ENCODE measurements around the gene NCF1. TPM values are rescaled to one million over a fixed set of nuclear protein-coding genes. Genes with fewer than 3 reads are reported as not detected.
"Not testable (repeated sequence)": the region's sequence is repeated elsewhere in the genome, so short reads cannot be mapped to it uniquely, and the experiment has no call there.

Gene NCF1
- total and polyA plus RNA-seq, 2 of the 8 experiments (the other 6 are each of a cell fraction or from before 2014, with no cell fraction given) = 0.47 to 0.73 TPM

- DNase-seq (ENCODE audit: low read depth in 1 of 2, low spot score in 2 of 2); H3K27ac ChIP-seq (ENCODE audit: low read depth, low read length); H2AK5ac ChIP-seq (ENCODE audit: low read depth, low read length); H4K8ac ChIP-seq (ENCODE audit: extremely low read depth, insufficient read depth, low read length); POLR2A ChIA-PET (ENCODE audit: partially characterized antibody); H4K20me1 ChIP-seq (replicated peaks in 1 of 2; ENCODE audit: control insufficient read depth in 1 of 2, insufficient read depth in 2 of 2, low read length in 2 of 2); H3K27me3 ChIP-seq (replicated peaks in 1 of 4; ENCODE audit: control insufficient read depth in 3 of 4, extremely low read depth in 1 of 4, insufficient read depth in 3 of 4, low read length in 3 of 4); CTCF ChIA-PET (ENCODE audit: partially characterized antibody); H3K79me2 ChIP-seq (ENCODE audit: control insufficient read depth in 1 of 2, insufficient read depth in 2 of 2, low read length in 2 of 2); H3K9me3 ChIP-seq (ENCODE audit: insufficient read depth in 2 of 2, low read depth in 1 of 2, low read length in 1 of 2); H2BK120ac ChIP-seq (replicated peaks; ENCODE audit: low read depth, low read length); H3K36me3 ChIP-seq (ENCODE audit: control insufficient read depth in 2 of 4, insufficient read depth in 4 of 4, low read length in 3 of 4); H3K14ac ChIP-seq (ENCODE audit: insufficient read length); H2BK5ac ChIP-seq (ENCODE audit: low read depth, low read length); H2BK20ac ChIP-seq (ENCODE audit: low read length); H3K9ac ChIP-seq (replicated peaks in 1 of 4; ENCODE audit: extremely low read depth in 1 of 4, low read depth in 3 of 4, low read length in 3 of 4); FAIRE-seq; H4K91ac ChIP-seq (replicated peaks; ENCODE audit: insufficient read length, low read length); H2BK15ac ChIP-seq (ENCODE audit: low read length); H2BK12ac ChIP-seq (ENCODE audit: low read depth, low read length); H3K79me1 ChIP-seq (ENCODE audit: low read depth, low read length); H3K4me1 ChIP-seq (replicated peaks in 1 of 4; ENCODE audit: control insufficient read depth in 3 of 4, insufficient read depth in 4 of 4, low read length in 3 of 4); H3K23me2 ChIP-seq (ENCODE audit: low read depth, low read length); H3K23ac ChIP-seq (ENCODE audit: insufficient read length); H4K5ac ChIP-seq (ENCODE audit: insufficient read length, low read depth, low read length); H3K4ac ChIP-seq (replicated peaks; ENCODE audit: insufficient read length, low read depth, low read length); H3K18ac ChIP-seq (ENCODE audit: extremely low read depth, low read length); H2AFZ ChIP-seq (ENCODE audit: low read length); H3K4me3 ChIP-seq (ENCODE audit: extremely low read depth in 1 of 4, insufficient read depth in 2 of 4, low read depth in 3 of 4, low read length in 4 of 4); H3K4me2 ChIP-seq (ENCODE audit: insufficient read depth in 1 of 2, low read depth in 2 of 2, low read length in 2 of 2); H3K56ac ChIP-seq (replicated peaks; ENCODE audit: insufficient read length, low read depth, low read length): not testable (repeated sequence)
- no CpG with 5 or more reads among the region's 17 CpGs for WGBS, 2 experiments (ENCODE audit: extremely low coverage in 1 of 2, insufficient coverage in 1 of 2, insufficient read length in 1 of 2, insufficient replicate concordance in 2 of 2, low coverage in 1 of 2, low lambda C conversion rate in 2 of 2, missing lambda C conversion rate in 1 of 2)
Measured at GRCh38 chr7:74765205-74765918, 8.4 kb upstream of the NCF1 start.

DNA sequence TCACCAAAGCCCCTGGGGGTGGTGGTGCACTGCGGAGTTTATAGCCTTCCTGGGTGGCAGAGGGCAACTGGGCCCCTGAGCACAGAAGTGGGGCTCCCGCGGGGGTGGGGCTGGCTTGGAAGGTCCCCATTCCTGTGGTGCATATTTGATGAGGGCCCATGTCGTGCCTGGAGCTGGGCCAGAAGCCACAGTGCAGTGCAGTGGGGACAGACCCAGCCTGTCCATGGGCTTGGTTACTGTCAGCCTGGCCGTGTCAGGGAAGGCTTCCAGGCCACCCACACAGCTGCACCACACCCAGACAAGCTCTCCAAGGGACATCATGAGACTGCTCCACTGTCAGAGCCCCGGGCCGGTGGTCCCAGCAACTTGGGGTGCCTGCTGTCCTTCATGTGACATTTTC is 7.3 kb upstream of the NCF1 start:
- H4K20me1 ChIP-seq (replicated peaks in 1 of 2; ENCODE audit: control insufficient read depth in 1 of 2, insufficient read depth in 2 of 2, low read length in 2 of 2); H4K8ac ChIP-seq (ENCODE audit: extremely low read depth, insufficient read depth, low read length); H3K18ac ChIP-seq (ENCODE audit: extremely low read depth, low read length); H3K4me3 ChIP-seq (ENCODE audit: extremely low read depth in 1 of 4, insufficient read depth in 2 of 4, low read depth in 3 of 4, low read length in 4 of 4); H4K91ac ChIP-seq (replicated peaks; ENCODE audit: insufficient read length, low read length); H3K56ac ChIP-seq (replicated peaks; ENCODE audit: insufficient read length, low read depth, low read length); FAIRE-seq; H2BK20ac ChIP-seq (ENCODE audit: low read length); POLR2A ChIA-PET (ENCODE audit: partially characterized antibody); H3K4ac ChIP-seq (replicated peaks; ENCODE audit: insufficient read length, low read depth, low read length); H3K9ac ChIP-seq (replicated peaks in 1 of 4; ENCODE audit: extremely low read depth in 1 of 4, low read depth in 3 of 4, low read length in 3 of 4); H2BK5ac ChIP-seq (ENCODE audit: low read depth, low read length); H3K79me1 ChIP-seq (ENCODE audit: low read depth, low read length); H2AFZ ChIP-seq (ENCODE audit: low read length); H3K27ac ChIP-seq (ENCODE audit: low read depth, low read length); H4K5ac ChIP-seq (ENCODE audit: insufficient read length, low read depth, low read length); H3K4me2 ChIP-seq (ENCODE audit: insufficient read depth in 1 of 2, low read depth in 2 of 2, low read length in 2 of 2); DNase-seq (ENCODE audit: low read depth in 1 of 2, low spot score in 2 of 2); H3K36me3 ChIP-seq (ENCODE audit: control insufficient read depth in 2 of 4, insufficient read depth in 4 of 4, low read length in 3 of 4); H3K14ac ChIP-seq (ENCODE audit: insufficient read length); H3K4me1 ChIP-seq (replicated peaks in 1 of 4; ENCODE audit: control insufficient read depth in 3 of 4, insufficient read depth in 4 of 4, low read length in 3 of 4); H2BK12ac ChIP-seq (ENCODE audit: low read depth, low read length); H3K9me3 ChIP-seq (ENCODE audit: insufficient read depth in 2 of 2, low read depth in 1 of 2, low read length in 1 of 2); H2BK120ac ChIP-seq (replicated peaks; ENCODE audit: low read depth, low read length); H3K79me2 ChIP-seq (ENCODE audit: control insufficient read depth in 1 of 2, insufficient read depth in 2 of 2, low read length in 2 of 2); H3K23ac ChIP-seq (ENCODE audit: insufficient read length); CTCF ChIA-PET (ENCODE audit: partially characterized antibody); H3K23me2 ChIP-seq (ENCODE audit: low read depth, low read length); H2BK15ac ChIP-seq (ENCODE audit: low read length); H2AK5ac ChIP-seq (ENCODE audit: low read depth, low read length); H3K27me3 ChIP-seq (replicated peaks in 1 of 4; ENCODE audit: control insufficient read depth in 3 of 4, extremely low read depth in 1 of 4, insufficient read depth in 3 of 4, low read length in 3 of 4): not testable (repeated sequence)
- WGBS, 2 experiments (ENCODE audit: extremely low coverage in 1 of 2, insufficient coverage in 1 of 2, insufficient read length in 1 of 2, insufficient replicate concordance in 2 of 2, low coverage in 1 of 2, low lambda C conversion rate in 2 of 2, missing lambda C conversion rate in 1 of 2) = no CpG with 5 or more reads among the region's 7 CpGs
